Limb (tissue), 2 donors: Measurements from ENCODE around the gene CELF1.

ENCODE experiments used
- DNase-seq, 2 donors: peaks; one replicate each; pipeline ENCODE4 v3.0.0-alpha.2; 2016; ENCODE audit errors: extremely low spot score in 2 of 2

The CELF1 gene

DNA sequence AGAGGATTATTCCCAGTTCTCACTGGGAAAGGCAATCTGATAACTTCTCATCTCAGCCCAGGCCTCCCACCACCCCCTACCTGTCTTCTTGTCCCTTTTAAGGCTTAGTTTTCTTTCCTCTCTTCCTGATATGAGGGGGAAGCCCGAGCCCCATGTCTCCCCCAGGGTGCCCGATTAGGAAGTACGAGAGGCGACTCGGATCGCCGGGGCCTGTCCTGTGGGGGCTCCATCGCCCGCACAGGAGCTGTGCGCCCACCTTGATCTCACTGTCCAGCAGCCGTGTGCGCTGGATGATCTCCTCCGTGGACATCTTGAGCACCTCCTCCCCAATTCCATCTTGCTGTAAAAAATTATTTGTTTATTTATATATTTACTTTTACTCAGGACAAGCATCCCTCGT is 127.3 kb downstream of the CELF1 start:
- DNase-seq = no peak

DNA sequence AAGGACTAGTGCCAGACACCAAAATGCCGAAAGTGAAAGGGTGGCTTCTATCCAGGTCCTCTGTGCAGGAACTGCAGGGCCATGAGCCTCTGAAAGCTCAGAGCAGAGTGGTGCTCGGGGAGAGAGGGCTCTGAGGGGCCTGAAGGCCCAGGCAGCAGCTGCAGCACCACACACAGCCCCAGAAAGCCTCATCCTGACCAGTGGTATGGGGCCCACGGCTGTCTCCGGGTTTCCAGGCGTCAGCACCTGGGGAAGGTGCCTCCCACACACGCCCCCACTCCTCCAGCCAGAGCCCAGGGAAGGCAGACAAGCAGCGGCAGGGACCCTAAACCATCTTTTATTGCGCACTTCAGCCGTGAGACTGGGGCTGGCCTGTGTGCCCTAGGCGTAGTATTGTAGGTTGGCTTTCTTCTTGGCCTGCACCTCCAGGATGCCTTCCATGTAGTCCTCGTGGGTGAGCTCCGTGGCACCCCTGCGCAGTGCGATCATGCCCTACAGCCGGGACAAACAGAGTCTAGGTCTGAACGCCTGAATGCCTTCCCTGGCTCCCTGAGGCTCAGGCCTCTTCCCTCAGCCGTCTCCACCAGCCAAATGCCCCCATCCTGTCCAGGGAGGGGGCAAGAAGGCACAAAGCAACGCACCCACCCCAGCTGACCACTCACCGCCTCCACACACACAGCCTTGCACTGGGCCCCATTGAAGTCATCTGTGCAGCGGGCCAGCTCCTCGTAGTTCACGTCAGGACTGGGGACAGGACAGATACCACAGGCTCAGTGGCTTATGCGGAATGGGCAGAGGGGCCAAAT is 134.3 kb downstream of the CELF1 start:
- DNase-seq = no peak

DNA sequence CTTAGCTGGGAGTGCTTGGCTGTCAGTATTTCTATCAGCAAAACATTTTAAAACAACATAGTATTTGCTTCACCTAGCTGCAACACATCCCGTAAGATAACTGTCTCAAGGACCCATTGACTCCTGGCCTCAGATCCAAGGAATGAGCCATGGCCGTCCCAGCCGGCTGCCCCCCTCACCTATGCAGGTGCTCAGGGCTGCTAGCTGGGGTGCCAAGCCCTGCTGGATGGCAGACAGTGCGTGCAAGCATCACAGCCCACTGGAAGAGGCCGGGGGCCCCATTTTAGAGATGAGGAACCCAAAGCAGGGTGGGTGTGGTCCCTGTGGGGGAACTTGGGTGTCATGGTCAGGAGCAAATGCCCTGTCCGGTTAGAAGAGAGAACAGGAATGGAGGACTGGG is 135.2 kb downstream of the CELF1 start:
- DNase-seq = no peak

DNA sequence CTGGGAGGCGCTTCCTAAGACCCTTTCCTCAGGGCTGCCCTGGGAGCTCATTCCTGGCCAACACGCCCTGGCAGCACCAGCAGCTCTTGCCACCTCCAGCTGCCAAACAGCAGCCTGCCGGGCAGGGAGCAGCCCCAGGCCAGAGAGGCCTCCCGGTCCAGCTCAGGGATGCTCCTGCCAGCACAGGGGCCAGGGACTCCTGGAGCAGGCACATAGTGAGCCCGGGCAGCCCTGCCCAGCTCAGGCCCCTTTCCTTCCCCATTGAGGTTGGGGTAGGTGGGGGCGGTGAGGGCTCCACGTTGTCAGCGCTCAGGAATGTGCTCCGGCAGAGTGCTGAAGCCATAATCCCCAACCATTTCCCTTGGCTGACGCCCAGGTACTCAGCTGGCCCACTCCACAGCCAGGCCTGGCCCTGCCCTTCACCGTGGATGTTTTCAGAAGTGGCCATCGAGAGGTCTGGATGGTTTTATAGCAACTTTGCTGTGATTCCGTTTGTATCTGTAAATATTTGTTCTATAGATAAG is 136.9 kb downstream of the CELF1 start:
- DNase-seq = peak; percentile 74 to 84
